Smooth muscle cell (in vitro differentiated cells): ENCODE data around the gene RYR2. TPM values are rescaled to one million over a fixed set of nuclear protein-coding genes. Genes with fewer than 3 reads are reported as not detected.

ENCODE experiments used
- DNase-seq: peaks from one replicate; lab custom pipeline; 2025; ENCODE audit not compliant: unreplicated experiment; lab: John Stamatoyannopoulos, UW
- H2AFZ ChIP-seq: fragments of 200-600 bp; sonication (generic); 2 replicates; pipeline ENCODE4 v1.6.0; 2016; ENCODE audit warnings: antibody characterized with exemption, low read depth, mild to moderate bottlenecking
- H3F3A ChIP-seq: fragments of 200-600 bp; sonication (generic); 2 replicates; pipeline ENCODE4 v1.6.0; 2017; ENCODE audit warnings: antibody characterized with exemption, low read depth
- H3K27ac ChIP-seq: fragments of 200-600 bp; sonication (generic); 2 replicates; pipeline ENCODE4 v1.5.1; 2016; ENCODE audit warnings: low read depth, mild to moderate bottlenecking
- H3K27me3 ChIP-seq: fragments of 200-600 bp; sonication (generic); 2 replicates; pipeline ENCODE4 v1.6.1; 2016; ENCODE audit warnings: low read depth, mild to moderate bottlenecking
- H3K36me3 ChIP-seq: fragments of 200-600 bp; sonication (generic); 2 replicates; pipeline ENCODE4 v1.5.1; 2016; ENCODE audit warnings: low read depth
- H3K4me1 ChIP-seq: fragments of 200-600 bp; sonication (generic); 2 replicates; pipeline ENCODE4 v1.5.1; 2016; ENCODE audit warnings: low read depth
- H3K4me2 ChIP-seq: fragments of 200-600 bp; sonication (generic); 2 replicates; pipeline ENCODE4 v1.6.0; 2016; ENCODE audit warnings: mild to moderate bottlenecking
- H3K4me3 ChIP-seq: fragments of 200-600 bp; sonication (generic); 2 replicates; pipeline ENCODE4 v1.5.1; 2016; ENCODE audit warnings: mild to moderate bottlenecking
- H3K79me2 ChIP-seq: fragments of 200-600 bp; sonication (generic); 2 replicates; pipeline ENCODE4 v1.6.0; 2016; ENCODE audit warnings: low read depth, mild to moderate bottlenecking
- H3K9ac ChIP-seq: fragments of 200-600 bp; sonication (generic); 2 replicates; pipeline ENCODE4 v1.6.0; 2016; ENCODE audit warnings: low read depth
- H3K9me3 ChIP-seq: fragments of 200-600 bp; sonication (generic); replicated peaks from 2 replicates; pipeline ENCODE4 v1.5.1; 2016; ENCODE audit warnings: low read depth
- H4K20me1 ChIP-seq: fragments of 200-600 bp; sonication (generic); 2 replicates; pipeline ENCODE4 v1.6.0; 2016; ENCODE audit warnings: low read depth
- CTCF ChIP-seq: fragments of 200-600 bp; sonication (generic); IDR thresholded peaks from 2 replicates; pipeline ENCODE4 v1.5.1; 2017; ENCODE audit warnings: borderline replicate concordance, mild to moderate bottlenecking, antibody characterized with exemption; ENCODE audit not compliant: insufficient read depth, poor library complexity, severe bottlenecking
- WGBS: methylation state at CpG from one replicate; pipeline ENCODE4 v1.1.7; 2016; ENCODE audit warnings: low lambda C conversion rate; 5-methylcytosine and 5-hydroxymethylcytosine counted together
- polyA plus RNA-seq: library from polyadenylated mRNA; unstranded; fragments of >200 nt; fragmentation: Nextera tagmentation; extraction: Ambion mirVana; gene quantifications from 2 replicates; pipeline ENCODE4 v1.2.1, GENCODE V29; 2016
- total RNA-seq: library from RNA; depleted of rRNA; stranded (reverse); fragments of >200 nt; gene quantifications from 2 replicates; pipeline ENCODE4 v1.2.3, GENCODE V29; 2014

Gene RYR2
- total and polyA plus RNA-seq, 2 experiments from 2014 or later, result 0.09 TPM; not detected in 1

- no peaks in the 10 kb centered on the region for H3K36me3 ChIP-seq
- no peak overlapping the region for H3K4me3 ChIP-seq
- no peaks in the 10 kb centered on the region for H3K27me3 ChIP-seq
- H3K79me2 ChIP-seq, result no peaks in the 10 kb centered on the region
- 91% methylated on average over 3 of the region's 3 CpGs for WGBS
- no peaks in the 10 kb centered on the region for H3F3A ChIP-seq
- no peak for TF ChIP-seq CTCF
- no peaks in the 10 kb centered on the region for H3K9me3 ChIP-seq
- H3K27ac ChIP-seq, result no peak overlapping the region
- H3K4me1 ChIP-seq, result no peaks in the 10 kb centered on the region
- no peaks in the 10 kb centered on the region for H4K20me1 ChIP-seq
- DNase-seq, result no peak
- no peak overlapping the region for H3K9ac ChIP-seq
- H3K4me2 ChIP-seq, result no peak overlapping the region
- H2AFZ ChIP-seq, result no peak overlapping the region
These were observed 566.4 kb downstream of the RYR2 start for GRCh38 chr1:237608433-237608832.

- Histone ChIP-seq H3K4me1 (no peaks in the 10 kb centered on the region), H3K4me2 (no peak overlapping the region), H3F3A (no peaks in the 10 kb centered on the region), H3K9me3 (no peaks in the 10 kb centered on the region), H3K27ac (no peak overlapping the region), H3K27me3 (no peaks in the 10 kb centered on the region), H3K9ac (no peak overlapping the region), H2AFZ (no peak overlapping the region), H3K4me3 (no peak overlapping the region), H4K20me1 (no peaks in the 10 kb centered on the region), H3K79me2 (no peaks in the 10 kb centered on the region), H3K36me3 (no peaks in the 10 kb centered on the region)
- WGBS, result 71% methylated on average over 5 of the region's 5 CpGs
- no peak for TF ChIP-seq CTCF
- no peak for DNase-seq
These were observed 568.2 kb downstream of the RYR2 start for GRCh38 chr1:237610157-237610556.

- Histone ChIP-seq H4K20me1 (no peaks in the 10 kb centered on the region), H3K4me1 (no peaks in the 10 kb centered on the region), H3K36me3 (no peaks in the 10 kb centered on the region), H3K9ac (no peak overlapping the region), H3K79me2 (no peaks in the 10 kb centered on the region), H3K27me3 (no peaks in the 10 kb centered on the region), H3F3A (no peaks in the 10 kb centered on the region), H3K27ac (no peak overlapping the region), H2AFZ (no peak overlapping the region), H3K4me3 (no peak overlapping the region), H3K4me2 (no peak overlapping the region), H3K9me3 (no peaks in the 10 kb centered on the region)
- WGBS, result 91% methylated on average over 9 of the region's 9 CpGs
- DNase-seq, result no peak
- TF ChIP-seq CTCF, result no peak
These were observed 572.0 kb downstream of the RYR2 start for GRCh38 chr1:237613984-237614383.

GRCh38 chr1:237619553-237619952, 577.6 kb downstream of the RYR2 start:
- Histone ChIP-seq H3F3A (no peaks in the 10 kb centered on the region), H3K9ac (no peak overlapping the region), H3K4me1 (no peaks in the 10 kb centered on the region), H3K27me3 (no peaks in the 10 kb centered on the region), H4K20me1 (no peaks in the 10 kb centered on the region), H3K9me3 (no peaks in the 10 kb centered on the region), H3K4me2 (no peak overlapping the region), H3K4me3 (no peak overlapping the region), H3K27ac (no peak overlapping the region), H3K36me3 (no peaks in the 10 kb centered on the region), H3K79me2 (no peaks in the 10 kb centered on the region), H2AFZ (no peak overlapping the region)
- no peak for DNase-seq
- WGBS, result 91% methylated on average over 5 of the region's 5 CpGs
- no peak for TF ChIP-seq CTCF
